Measurements from ENCODE around the gene CFAP20DC. TPM values are rescaled to one million over a fixed set of nuclear protein-coding genes. Genes with fewer than 3 reads are reported as not detected.

Gene CFAP20DC
- total RNA-seq, 6 donors from 2014 or later: 0.30 to 4.3 (median 0.37) TPM; not detected in 1

DNA sequence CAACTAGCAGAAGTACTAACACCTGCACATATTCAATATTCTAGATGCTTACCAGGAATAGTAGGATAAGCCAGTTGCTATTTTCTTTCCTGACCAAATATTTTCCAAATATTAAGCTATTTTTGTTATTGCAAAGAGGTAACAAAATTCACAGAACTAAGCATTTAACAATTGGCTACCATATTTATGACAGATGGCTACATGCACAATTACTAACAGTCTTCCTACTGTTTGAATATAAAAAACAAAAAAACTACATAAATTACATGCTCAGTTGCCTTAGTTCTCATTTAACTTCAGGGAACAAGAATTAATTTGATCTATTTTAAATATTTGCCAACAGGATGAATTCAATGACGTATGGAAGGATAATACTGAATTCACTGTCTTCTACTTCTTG is 36.2 kb downstream of the CFAP20DC start:
- no peak overlapping the region for H3K4me3 ChIP-seq
- H3K9me3 ChIP-seq: no peaks in the 10 kb centered on the region
- no peaks in the 10 kb centered on the region for H3K4me1 ChIP-seq
- 89 to 94% methylated on average over 1 of the region's 1 CpG for WGBS, 2 donors
- no peak for TF ChIP-seq POLR2A (IDR thresholded peaks at IDR 0.05)
- TF ChIP-seq, protein P1, sequence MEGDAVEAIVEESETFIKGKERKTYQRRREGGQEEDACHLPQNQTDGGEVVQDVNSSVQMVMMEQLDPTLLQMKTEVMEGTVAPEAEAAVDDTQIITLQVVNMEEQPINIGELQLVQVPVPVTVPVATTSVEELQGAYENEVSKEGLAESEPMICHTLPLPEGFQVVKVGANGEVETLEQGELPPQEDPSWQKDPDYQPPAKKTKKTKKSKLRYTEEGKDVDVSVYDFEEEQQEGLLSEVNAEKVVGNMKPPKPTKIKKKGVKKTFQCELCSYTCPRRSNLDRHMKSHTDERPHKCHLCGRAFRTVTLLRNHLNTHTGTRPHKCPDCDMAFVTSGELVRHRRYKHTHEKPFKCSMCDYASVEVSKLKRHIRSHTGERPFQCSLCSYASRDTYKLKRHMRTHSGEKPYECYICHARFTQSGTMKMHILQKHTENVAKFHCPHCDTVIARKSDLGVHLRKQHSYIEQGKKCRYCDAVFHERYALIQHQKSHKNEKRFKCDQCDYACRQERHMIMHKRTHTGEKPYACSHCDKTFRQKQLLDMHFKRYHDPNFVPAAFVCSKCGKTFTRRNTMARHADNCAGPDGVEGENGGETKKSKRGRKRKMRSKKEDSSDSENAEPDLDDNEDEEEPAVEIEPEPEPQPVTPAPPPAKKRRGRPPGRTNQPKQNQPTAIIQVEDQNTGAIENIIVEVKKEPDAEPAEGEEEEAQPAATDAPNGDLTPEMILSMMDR (IDR thresholded peaks at IDR 0.05): no peak
- ATAC-seq (ENCODE audit: low FRiP score in 2 of 2) (no peak), DNase-seq (no peak)
- H3K36me3 ChIP-seq: no peaks in the 10 kb centered on the region
- H3K27ac ChIP-seq: no peak overlapping the region
- no peaks in the 10 kb centered on the region for H3K27me3 ChIP-seq

DNA sequence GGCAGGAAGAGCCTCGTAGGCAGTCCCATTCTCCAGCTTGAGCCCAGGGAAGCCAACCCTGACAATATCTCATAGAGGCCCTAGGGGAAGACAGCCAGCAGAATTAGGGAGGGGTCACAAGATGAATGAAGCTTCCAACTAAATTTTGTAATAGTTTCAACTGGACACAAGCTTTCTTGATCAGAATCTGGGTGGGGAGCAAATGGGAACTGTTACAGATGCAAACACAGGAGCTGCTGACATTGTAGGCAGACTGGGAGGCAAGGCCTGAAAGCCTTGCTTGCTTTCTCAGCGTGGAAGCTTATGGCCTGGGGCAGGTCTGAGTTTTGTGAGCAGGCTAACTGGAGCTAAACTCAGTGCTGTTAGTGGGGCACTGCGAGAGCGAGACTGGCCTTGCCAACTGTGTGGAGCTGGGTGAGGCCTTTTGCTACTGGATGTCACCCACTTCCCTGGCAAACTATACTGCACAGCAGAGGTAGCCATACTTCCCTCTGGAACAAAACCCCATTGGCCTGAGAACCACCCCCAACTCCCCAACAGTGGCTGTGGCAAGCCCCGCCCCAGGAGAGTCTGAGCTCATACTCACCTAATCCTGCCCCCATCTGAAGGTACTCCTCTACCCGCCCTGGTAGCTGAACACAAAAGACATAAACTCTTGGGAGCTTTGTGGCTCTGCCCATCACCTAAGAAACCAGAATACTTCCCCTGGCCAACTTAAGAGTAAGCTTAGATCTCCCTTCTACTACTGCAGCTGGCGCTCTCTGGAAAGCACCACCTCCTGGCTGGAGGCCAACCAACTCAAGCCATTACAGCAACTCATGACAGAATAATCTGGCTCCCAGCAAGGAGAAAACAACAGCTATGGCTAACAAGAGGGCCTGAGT is 42.9 kb downstream of the CFAP20DC start:
- H3K36me3 ChIP-seq: no peaks in the 10 kb centered on the region
- H3K4me3 ChIP-seq: no peak overlapping the region
- H3K4me1 ChIP-seq: no peaks in the 10 kb centered on the region
- H3K9me3 ChIP-seq: no peaks in the 10 kb centered on the region
- TF ChIP-seq POLR2AphosphoS5 (IDR thresholded peaks at IDR 0.05) (no peak), POLR2A (IDR thresholded peaks at IDR 0.05) (no peak), EP300 (IDR thresholded peaks at IDR 0.05) (no peak)
- TF ChIP-seq, protein P1 (IDR thresholded peaks at IDR 0.05): no peak
- H3K27me3 ChIP-seq: no peaks in the 10 kb centered on the region
- H3K27ac ChIP-seq: no peak overlapping the region
- ATAC-seq (ENCODE audit: low FRiP score in 2 of 2) (peak in 1 of 2 donors; percentile 39), DNase-seq (no peak)
- 84 to 86% methylated on average over 6 to 7 of the region's 7 CpGs for WGBS, 2 donors

DNA sequence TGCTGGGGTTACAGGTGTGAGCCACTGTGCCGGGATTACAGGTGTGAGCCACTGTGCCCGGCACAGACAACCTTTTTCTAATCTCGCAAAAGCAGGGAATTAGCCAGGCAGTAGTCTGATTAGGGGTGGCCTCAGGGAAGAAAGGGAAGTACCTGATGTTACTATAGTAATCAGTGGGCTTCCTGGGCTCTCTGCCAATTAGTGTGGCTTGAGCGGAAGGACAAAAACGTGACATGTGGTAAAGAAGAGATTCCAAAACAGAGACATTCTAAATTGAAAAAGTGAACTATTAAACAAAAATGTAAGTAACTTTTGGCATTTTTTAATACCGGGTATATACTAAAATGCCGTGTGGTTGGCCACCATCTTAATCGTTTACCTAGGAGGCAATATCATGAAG is 48.1 kb downstream of the CFAP20DC start:
- DNase-seq (no peak), ATAC-seq (ENCODE audit: low FRiP score in 2 of 2) (no peak)
- no peaks in the 10 kb centered on the region for H3K36me3 ChIP-seq
- H3K9me3 ChIP-seq: no peaks in the 10 kb centered on the region
- no peaks in the 10 kb centered on the region for H3K27me3 ChIP-seq
- no peaks in the 10 kb centered on the region for H3K4me1 ChIP-seq
- TF ChIP-seq, protein P1 (IDR thresholded peaks at IDR 0.05): no peak
- TF ChIP-seq EP300 (IDR thresholded peaks at IDR 0.05): no peak
- no peak for TF ChIP-seq POLR2A (IDR thresholded peaks at IDR 0.05)
- TF ChIP-seq POLR2AphosphoS5 (IDR thresholded peaks at IDR 0.05): no peak
- WGBS, 2 donors: 55 to 67% methylated on average over 6 to 8 of the region's 8 CpGs
- H3K27ac ChIP-seq: no peak overlapping the region
- H3K4me3 ChIP-seq: no peak overlapping the region

DNA sequence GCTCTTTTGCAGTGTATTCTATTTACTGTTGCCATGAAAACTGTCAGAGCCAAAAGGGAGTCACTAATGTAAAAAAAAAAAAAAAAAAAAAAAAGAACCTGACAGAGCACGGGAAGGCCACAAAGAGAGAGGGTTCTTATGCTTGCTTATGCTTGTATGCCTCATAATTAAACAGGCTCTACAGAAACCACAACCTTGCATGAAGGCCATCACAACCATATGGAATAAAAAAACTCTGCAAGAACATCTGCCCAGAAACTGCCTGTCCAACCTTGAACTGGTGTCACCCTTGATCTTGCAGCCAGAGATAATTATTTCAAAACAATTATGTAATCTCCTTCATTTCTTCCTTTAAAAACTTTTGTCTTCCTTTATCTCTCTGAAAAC is 50.1 kb downstream of the CFAP20DC start:
- H3K27ac ChIP-seq: no peak overlapping the region
- no peaks in the 10 kb centered on the region for H3K9me3 ChIP-seq
- no peaks in the 10 kb centered on the region for H3K36me3 ChIP-seq
- no peak overlapping the region for H3K4me3 ChIP-seq
- H3K4me1 ChIP-seq: no peaks in the 10 kb centered on the region
- TF ChIP-seq POLR2A (IDR thresholded peaks at IDR 0.05) (no peak), EP300 (IDR thresholded peaks at IDR 0.05) (no peak), POLR2AphosphoS5 (IDR thresholded peaks at IDR 0.05) (no peak)
- TF ChIP-seq, protein P1 (IDR thresholded peaks at IDR 0.05): no peak
- H3K27me3 ChIP-seq: no peaks in the 10 kb centered on the region
- no peak for ATAC-seq (ENCODE audit: low FRiP score in 2 of 2)
- 60 to 76% methylated on average over 1 of the region's 1 CpG for WGBS, 2 donors
- DNase-seq: no peak
